ENCODE data around the gene MYL10. TPM values are rescaled to one million over a fixed set of nuclear protein-coding genes. Genes with fewer than 3 reads are reported as not detected.

The MYL10 gene
- total and polyA plus RNA-seq, 12 donors, result not detected

GRCh38 chr7:101631224-101631714 is 2.2 kb upstream of the MYL10 start:
- DNase-seq, result peak in 5 of 7 donors; percentile 14 to 57 (median 31)
- TF ChIP-seq POLR2A (IDR thresholded peaks at IDR 0.05), result no peak
- TF ChIP-seq, protein P1, sequence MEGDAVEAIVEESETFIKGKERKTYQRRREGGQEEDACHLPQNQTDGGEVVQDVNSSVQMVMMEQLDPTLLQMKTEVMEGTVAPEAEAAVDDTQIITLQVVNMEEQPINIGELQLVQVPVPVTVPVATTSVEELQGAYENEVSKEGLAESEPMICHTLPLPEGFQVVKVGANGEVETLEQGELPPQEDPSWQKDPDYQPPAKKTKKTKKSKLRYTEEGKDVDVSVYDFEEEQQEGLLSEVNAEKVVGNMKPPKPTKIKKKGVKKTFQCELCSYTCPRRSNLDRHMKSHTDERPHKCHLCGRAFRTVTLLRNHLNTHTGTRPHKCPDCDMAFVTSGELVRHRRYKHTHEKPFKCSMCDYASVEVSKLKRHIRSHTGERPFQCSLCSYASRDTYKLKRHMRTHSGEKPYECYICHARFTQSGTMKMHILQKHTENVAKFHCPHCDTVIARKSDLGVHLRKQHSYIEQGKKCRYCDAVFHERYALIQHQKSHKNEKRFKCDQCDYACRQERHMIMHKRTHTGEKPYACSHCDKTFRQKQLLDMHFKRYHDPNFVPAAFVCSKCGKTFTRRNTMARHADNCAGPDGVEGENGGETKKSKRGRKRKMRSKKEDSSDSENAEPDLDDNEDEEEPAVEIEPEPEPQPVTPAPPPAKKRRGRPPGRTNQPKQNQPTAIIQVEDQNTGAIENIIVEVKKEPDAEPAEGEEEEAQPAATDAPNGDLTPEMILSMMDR (IDR thresholded peaks at IDR 0.05), result no peak
- intact Hi-C loops (cut with DNase I), result no loop called here
- H3K4me3 ChIP-seq, result no peak overlapping the region
- 21 to 38% (median 26%) methylated on average over 3 to 4 of the region's 4 CpGs for WGBS, 4 donors
- peak overlapping the region in 1 of 5 donors; percentile 52 for H3K27ac ChIP-seq
- H3K9me3 ChIP-seq (replicated peaks in 1 of 3), result no peaks in the 10 kb centered on the region
- H3K27me3 ChIP-seq, result peaks cover 6% of the 10 kb centered on the region
- peaks cover 0 to 7% of the 10 kb centered on the region in 2 donors for H3K4me1 ChIP-seq (replicated peaks in 1 of 2)
- no peaks in the 10 kb centered on the region for H3K36me3 ChIP-seq (replicated peaks in 1 of 2)

- intact Hi-C loops (cut with DNase I), result no loop called here
- TF ChIP-seq POLR2A (IDR thresholded peaks at IDR 0.05), result no peak
- TF ChIP-seq, protein P1 (IDR thresholded peaks at IDR 0.05), result no peak
- no peaks in the 10 kb centered on the region for H3K9me3 ChIP-seq (replicated peaks in 1 of 3)
- H3K4me1 ChIP-seq (replicated peaks in 1 of 2), result peaks cover 0 to 7% of the 10 kb centered on the region in 2 donors
- H3K27me3 ChIP-seq, result peaks cover 6% of the 10 kb centered on the region
- H3K27ac ChIP-seq, result no peak overlapping the region
- WGBS, 4 donors, result 65 to 85% (median 74%) methylated on average over 10 to 15 of the region's 15 CpGs
- DNase-seq, result no peak
- H3K4me3 ChIP-seq, result no peak overlapping the region
- H3K36me3 ChIP-seq (replicated peaks in 1 of 2), result no peaks in the 10 kb centered on the region
Measured at GRCh38 chr7:101630591-101630990, 1.5 kb upstream of the MYL10 start.

- DNase-seq, result no peak
- 71 to 84% (median 79%) methylated on average over 4 to 6 of the region's 6 CpGs for WGBS, 4 donors
- TF ChIP-seq POLR2A (IDR thresholded peaks at IDR 0.05), result no peak
- TF ChIP-seq, protein P1 (IDR thresholded peaks at IDR 0.05), result no peak
- H3K27ac ChIP-seq, result no peak overlapping the region
- no peaks in the 10 kb centered on the region for H3K9me3 ChIP-seq (replicated peaks in 1 of 3)
- H3K36me3 ChIP-seq (replicated peaks in 1 of 2), result no peaks in the 10 kb centered on the region
- peaks cover 0 to 4% of the 10 kb centered on the region in 2 donors for H3K4me1 ChIP-seq (replicated peaks in 1 of 2)
- intact Hi-C loops (cut with DNase I), result no loop called here
- H3K27me3 ChIP-seq, result peaks cover 6% of the 10 kb centered on the region
- no peak overlapping the region for H3K4me3 ChIP-seq
Measured at GRCh38 chr7:101628522-101628921, 574 bp downstream of the MYL10 start.

DNA sequence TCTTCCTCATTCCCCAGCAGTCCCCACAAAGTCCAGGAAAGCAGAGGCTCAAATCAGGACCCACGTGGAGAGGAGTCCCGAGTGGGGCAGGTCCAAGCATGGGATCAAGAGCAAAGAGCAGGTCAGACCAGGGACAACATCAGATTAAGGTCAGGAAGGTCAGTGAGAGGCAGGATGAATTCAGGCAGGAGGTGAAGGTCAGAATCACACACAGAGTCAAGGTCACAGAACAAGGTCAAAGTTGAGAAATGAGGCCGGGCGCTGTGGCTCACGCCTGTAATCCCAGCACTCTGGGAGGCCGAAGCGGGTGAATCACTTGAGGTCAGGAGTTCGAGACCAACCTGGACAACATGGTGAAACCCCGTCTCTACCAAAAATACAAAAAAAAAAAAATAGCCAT is 2.3 kb downstream of the MYL10 start:
- no peaks in the 10 kb centered on the region for H3K36me3 ChIP-seq (replicated peaks in 1 of 2)
- no peaks in the 10 kb centered on the region for H3K9me3 ChIP-seq (replicated peaks in 1 of 3)
- intact Hi-C loops (cut with DNase I), result no loop called here
- DNase-seq, result no peak
- no peak overlapping the region for H3K4me3 ChIP-seq
- no peaks in the 10 kb centered on the region for H3K4me1 ChIP-seq (replicated peaks in 1 of 2)
- H3K27me3 ChIP-seq, result peaks cover 6% of the 10 kb centered on the region
- 58 to 85% (median 71%) methylated on average over 9 of the region's 9 CpGs for WGBS, 4 donors
- H3K27ac ChIP-seq, result no peak overlapping the region
- TF ChIP-seq, protein P1 (IDR thresholded peaks at IDR 0.05), result no peak
- no peak for TF ChIP-seq POLR2A (IDR thresholded peaks at IDR 0.05)
